Umbilical cord (tissue), 2 donors: ENCODE data around the gene MFAP4. TPM values are rescaled to one million over a fixed set of nuclear protein-coding genes. Genes with fewer than 3 reads are reported as not detected.

Source experiments
- DNase-seq: peaks from one replicate; pipeline ENCODE4 v3.0.0-alpha.2; 2015; ENCODE audit warnings: low spot score
- total RNA-seq: library from RNA; depleted of rRNA; stranded (reverse); fragments of >200 nt; gene quantifications from one replicate; pipeline ENCODE4 v1.2.3, GENCODE V29; 2014; ENCODE audit warnings: low replicate concordance; ENCODE audit not compliant: insufficient read depth

Gene MFAP4, protein sequence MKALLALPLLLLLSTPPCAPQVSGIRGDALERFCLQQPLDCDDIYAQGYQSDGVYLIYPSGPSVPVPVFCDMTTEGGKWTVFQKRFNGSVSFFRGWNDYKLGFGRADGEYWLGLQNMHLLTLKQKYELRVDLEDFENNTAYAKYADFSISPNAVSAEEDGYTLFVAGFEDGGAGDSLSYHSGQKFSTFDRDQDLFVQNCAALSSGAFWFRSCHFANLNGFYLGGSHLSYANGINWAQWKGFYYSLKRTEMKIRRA
- 171 TPM for total RNA-seq

DNA sequence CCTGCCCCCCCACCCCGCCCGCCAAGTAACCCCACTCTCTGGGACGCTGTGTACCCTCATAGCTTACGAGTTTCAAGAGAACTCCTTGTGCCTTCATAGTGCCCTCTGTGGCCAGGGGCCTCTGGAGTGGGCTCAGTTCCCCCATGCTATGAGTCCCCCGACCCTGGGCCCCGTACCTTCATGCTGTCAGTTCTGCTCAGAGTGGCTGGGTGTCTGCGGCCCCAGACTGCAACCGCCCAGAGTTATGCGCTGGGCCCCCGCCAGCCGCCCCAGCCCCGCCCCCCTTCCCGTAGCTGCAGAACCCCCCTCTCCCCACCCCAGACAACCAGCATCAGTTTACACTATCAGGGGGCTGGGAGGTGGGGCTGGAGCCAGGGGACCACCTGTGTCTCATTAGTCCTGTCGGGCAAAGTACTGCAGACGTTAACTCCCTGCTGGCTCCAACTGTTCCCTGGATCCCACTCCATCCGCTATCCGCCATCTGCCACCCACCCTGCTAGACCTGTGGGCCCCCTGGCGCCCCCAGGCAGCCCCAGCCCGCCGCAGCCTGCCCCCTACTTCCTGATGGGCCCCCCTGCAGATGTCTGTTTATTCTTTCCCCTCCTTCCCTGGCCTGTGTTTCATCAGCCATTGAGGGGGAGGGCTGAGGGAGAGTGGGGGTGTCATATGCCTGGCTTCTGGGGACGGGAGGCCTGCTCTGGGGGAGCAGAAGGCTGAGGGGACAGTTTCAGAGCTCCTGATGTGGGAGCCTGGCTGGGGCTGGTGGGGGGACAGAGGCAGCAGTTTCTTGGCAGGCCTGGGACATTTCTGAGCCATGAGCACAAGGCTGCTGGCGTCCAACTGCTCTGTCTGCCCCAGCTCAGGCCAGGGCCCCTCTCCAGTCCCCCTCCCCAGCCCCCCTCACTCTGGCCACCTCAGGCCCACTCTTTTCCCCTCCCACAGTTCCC is at the start of gene MFAP4:
Gene MFAP4 (minus strand): TSS at position 217 of the 947 bp plus-strand sequence. CDS start 35 bp downstream, at position 182.
- DNase-seq: peak; percentile 95

DNA sequence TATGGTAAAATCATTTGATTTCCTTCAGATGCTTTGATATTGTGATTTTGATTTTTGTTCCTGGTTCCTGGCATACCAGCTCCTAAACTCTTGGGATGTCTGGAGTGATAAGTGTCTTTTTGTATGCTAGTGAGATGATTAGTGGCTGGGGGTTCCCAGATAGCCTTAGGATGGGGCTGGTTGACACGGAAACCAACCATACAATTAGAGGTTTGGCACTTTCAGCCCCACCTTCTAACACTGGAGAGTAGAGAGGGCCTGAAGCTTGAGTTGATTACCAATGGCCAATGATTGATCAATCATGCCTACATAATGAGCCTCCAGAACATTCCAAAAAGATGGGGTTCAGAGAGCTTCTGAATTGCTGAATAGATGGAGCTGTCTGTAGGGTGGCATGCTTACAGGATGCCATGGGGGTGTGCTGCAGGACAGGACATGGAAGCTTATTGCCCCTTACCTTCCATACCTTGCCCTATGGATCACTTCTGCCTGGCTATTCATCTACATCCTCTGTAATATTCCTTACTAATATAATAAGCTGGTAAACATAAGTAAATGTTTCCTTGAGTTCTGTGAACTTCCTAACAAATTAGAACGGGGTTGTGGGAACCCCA is 46.8 kb upstream of the MFAP4 start:
- no peak for DNase-seq

DNA sequence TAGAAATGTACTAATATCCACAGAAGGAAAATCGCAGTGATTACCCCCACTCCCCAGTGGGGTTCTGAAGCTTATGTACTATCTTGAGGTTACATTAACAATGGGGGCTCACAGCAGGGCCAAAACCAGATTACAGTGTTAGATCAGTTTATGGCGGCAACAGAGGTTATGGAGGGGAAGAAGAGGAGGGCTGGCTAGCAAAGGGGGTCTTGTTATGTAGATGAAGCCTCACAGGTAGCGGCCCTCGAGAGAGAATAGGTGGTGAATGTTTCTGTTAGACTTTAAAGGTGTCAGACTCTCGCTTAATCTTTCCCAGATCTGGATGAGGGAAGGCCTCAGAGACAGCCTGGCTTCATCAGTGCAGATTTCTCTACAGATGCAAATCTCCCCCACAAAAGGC is 46.3 kb upstream of the MFAP4 start:
- no peak for DNase-seq

DNA sequence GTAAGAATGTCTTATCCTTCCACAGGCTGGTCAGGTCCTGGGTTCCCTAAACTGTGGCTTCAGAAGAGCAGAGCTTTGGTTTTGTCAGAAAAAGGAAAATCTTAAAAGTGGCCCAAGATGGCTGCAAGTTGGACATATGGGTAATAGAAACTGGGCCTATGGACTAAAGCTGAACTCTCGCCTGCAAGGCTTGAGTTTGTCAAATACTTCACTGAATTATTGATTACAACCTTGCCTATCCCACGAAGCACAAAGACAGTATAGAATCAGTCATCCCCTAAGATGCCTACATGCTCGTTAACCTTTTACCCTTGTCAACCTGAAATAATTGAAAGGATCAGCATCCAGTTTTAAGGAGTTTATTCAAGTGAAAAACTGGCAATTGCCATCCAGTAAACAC is 44.7 kb upstream of the MFAP4 start:
- no peak for DNase-seq

DNA sequence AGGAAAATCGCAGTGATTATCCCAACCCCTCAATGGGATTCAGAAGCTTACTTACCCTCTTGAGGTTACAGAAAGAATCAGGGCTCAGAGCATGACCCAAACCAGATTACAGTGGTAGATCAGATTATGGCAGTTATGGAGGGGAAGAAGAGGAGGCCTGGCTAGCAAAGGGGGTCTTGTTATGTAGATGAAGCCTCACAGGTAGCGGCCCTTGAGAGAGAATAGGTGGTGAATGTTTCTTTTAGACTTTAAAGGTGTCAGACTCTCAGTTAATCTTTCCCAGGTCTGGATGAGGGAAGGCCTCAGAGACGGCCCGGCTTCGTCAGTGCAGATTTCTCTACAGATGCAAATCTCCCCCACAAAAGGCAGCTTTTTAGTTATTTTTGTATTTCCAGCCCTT is 39.6 kb upstream of the MFAP4 start:
- no peak for DNase-seq

DNA sequence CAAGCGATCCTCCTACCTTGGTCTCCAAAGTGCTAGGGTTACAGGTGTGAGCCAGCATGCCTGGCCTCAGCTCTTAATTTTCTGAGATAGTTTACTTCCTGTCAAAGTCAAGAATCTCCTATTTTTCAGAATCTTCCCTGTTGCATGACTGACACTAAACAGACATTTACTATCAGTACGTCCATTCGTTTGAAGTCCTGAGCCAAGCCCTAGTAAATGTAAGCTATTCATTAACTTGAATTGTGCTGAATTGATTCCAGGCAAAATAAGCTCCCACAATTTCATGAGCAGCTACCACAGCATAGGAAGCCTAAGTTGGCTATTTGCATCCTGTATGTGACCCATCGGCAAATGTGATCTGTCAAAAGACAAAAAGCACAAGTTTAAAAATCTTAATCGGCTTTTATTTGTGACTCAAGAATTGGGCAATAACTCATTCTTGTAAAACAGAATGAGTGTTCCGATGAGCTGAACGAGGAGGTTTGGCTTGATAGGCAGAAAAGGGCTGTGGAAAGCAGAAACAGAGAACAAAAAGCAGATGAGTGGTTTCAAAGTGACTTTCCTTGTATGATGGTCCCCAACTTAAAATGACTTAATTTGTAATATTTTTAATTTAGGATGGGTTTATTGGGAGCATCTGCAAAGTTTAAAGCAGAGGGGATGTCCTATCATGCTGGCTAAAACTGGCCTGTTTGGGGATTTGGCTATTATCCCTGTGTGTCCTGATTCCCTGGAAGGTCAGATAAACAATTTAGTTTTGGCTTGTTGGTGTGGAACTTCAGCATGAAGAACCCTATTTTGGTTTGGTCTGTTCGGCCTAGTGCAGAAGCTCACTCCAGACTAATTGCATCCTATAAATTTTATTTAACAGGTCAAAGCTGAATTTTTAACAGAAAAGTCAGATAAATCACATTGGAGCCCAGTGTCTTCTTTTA is 38.2 kb upstream of the MFAP4 start:
- DNase-seq: peak; percentile 84

DNA sequence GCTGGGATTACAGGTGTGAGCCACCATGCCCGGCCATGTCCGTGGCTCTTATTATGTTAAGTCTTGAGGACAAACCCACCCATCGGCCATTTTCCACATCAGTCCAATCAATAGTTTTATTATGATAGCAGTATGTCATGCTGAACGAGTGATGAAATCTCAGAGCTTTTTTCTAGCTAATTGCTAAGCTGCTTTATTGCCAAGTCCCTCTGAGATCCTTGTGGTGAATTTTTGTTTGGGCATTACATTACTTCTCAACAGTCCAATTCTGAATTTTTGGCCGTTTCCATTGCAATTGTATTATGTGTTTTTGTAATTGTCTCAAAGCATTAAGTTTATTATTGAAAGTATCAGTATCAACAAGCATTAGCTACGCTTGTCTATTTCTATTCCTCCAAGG is 34.9 kb upstream of the MFAP4 start:
- DNase-seq: no peak

DNA sequence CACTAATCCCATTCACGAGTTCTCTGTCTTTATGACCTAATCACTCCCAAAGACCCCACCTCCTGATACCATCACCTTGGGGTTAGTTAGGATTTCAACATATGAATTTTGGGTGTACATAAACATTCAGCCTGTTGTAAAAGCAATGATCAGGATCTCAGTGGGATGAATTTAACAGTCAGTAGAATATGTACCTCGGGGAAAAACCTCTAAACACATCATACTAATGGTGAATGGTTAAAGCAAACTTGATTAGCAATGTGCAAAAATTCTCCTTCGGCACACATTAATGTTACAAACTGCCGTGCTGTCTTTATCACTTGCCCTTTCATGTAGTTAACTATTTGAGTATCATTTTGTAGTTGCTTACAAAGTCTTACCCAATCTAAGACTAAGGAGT is 34.2 kb upstream of the MFAP4 start:
- no peak for DNase-seq

DNA sequence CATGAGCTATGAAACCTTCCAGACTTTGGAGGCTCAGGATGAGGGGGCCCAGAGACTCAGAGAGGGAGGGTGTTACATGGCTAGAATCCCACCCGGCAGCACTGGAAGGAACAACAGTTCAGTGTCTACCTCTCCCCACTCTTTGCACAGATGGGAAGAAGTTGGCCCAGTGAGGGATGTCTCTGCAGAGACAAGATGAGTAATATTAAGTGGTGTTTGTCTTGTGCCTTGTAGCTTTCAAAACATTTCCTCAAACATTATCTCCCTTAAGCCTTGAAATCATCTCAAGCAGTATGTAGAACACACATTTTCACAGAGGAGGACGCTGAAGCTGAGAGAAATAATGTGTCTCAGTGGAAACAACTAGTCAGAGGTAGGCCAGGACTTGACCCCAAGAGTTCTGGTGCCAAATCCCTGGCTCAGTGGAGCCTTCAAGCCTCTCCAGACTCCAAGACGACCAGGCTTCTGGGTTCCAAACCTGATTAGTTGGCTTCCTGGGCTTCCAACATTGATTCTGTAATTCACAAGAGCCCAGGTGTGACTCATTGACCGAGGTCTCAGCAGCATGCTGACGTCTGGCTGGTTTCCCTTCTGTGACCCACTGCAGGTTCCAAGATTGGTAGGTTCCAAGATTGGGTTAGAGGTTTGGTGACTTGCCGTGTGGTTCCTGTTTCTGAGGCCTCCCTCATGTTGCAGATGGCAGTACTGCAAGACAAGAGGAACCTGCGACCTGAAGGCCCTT is 31.4 kb upstream of the MFAP4 start:
- peak; percentile 94 for DNase-seq

DNA sequence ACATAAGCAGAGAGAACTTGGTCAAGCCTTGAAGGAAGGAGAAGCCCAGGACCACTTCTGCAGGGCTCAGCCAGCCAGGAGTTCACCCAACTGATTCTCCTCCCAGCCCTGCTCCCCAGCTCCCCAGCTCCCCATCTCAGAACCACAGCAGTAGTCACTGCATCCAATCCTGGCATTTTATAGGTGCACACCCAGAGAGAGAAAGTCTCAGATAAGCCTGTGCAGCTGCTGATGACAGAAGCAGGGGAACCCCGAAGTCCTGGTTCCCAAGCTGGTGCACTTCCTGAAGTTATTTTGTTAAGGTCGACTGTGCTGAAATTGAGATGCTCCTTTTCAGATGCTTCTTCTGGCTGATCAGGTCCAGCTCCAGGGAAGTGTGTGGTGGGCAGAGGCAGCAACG is 30.6 kb upstream of the MFAP4 start:
- DNase-seq: peak; percentile 29

DNA sequence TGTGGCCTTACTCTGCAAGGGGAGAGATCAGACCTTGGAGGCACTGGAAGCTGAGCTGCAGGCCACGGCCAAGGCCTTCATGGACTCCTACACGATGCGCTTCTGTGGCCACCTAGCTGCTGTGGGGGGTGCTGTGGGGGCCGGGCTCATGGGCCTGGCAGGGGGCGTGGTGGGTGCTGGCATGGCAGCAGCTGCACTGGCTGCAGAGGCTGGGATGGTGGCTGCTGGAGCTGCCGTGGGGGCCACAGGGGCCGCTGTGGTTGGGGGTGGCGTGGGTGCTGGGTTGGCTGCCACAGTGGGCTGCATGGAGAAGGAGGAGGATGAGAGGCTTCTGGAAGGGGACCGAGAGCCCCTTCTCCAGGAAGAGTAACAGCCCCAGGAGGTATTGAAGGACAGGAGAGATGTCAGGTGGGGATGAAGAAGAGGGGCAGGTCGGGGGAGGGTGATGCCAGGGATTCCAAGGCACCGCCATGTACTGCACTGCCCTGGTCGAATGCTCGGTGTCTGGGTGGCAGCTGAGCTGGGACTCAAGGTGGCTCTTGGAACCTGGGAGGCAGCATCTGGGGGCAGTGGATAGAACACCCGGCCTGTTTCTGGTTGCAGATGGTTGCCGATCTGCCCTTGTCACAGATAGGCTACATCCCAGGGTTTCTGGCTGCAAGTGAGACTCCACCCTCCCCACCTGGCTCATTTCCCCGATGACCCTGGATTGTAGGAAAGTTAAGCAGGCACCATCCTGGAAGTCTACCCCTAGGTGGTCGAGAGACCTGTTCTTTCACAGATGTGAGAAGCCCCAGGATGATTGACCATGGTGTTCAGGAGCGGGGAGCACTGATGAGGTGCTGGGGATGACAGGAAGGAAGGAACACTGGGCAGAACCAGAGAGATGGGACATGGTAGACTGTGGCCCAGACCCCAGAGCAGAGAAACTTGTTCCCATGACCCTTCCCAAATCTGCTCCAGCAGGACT is 29.1 kb upstream of the MFAP4 start:
- DNase-seq: no peak

DNA sequence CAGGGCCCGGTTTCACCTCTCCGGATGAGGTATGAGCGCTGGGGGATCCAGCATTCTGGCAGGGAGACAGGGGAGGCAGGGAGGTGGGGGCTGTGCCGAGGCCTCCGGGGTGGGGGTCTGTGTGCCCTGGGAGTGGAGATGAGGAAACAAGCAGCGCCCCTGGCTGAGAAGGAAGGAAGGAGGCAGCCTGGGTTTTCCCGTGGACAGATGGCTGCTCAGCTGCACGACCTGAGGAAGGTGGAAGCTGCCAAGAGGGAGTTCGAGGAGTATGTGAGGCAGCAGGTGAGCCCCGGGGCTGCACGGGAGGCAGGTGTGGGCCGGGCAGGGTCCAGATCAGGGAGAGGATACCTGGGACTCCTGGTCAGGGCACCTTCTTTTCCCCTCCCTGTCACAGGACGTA is 28.3 kb upstream of the MFAP4 start:
- DNase-seq: no peak

DNA sequence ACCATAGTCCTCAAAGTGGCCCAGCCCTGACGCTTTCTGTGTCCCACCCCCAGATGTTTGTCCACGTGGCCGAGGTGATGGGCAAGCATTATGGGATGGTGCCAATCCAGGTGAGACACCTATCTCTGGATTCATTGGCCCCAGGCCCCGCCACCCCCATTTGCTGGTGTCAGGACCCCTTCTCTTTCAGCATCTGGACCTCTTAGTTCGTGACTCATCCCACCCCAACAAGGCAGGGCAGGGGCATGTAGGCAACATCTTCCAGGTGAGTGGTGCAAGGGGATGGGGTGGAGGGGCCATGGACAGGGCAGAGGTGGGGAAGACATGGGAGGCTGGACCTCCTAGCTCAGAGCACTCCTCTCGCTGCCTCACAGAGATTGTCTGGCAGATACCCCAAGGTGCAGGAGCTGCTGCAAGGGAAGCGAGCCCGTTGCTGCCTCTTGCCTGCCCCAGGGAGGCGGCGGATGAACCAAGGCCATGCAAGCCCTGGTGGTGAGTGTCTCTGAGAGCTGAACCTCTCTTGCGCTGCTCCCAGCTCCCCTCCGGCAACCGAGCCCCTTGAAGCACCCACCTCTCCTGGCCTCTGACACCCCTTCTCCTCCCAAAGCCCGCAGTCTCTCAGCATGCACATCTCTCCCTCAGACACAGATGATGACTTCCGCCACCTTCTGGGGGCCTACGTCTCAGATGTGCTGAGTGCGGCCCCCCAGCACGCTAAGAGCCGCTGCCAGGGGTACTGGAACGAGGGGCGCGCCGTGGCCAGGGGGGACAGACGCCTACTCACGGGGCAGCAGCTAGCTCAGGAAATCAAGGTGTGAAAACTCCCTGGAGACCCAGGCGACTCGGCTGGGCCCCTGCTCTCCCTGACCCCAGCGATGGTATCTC is 27.6 kb upstream of the MFAP4 start:
- DNase-seq: no peak

DNA sequence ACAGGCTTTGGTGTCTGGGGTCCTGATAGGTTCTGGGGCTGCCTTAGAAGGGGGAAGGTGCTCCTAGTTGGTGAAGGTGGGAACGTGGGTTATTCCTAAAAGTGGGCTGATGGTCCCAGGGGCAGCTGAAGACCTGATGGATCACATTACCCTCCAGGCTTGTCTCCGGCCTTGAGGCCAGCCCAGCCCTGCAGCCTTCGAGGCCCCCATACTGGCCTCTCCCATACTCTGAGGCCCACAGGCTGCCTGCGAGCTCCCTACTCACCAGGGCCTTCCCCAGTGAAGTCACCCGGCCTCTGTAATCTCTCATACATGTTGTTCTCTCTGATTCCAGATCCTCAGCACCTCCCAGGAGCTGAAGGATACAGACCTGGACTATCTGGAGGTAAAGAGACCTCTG is 26.8 kb upstream of the MFAP4 start:
- DNase-seq: peak; percentile 73

DNA sequence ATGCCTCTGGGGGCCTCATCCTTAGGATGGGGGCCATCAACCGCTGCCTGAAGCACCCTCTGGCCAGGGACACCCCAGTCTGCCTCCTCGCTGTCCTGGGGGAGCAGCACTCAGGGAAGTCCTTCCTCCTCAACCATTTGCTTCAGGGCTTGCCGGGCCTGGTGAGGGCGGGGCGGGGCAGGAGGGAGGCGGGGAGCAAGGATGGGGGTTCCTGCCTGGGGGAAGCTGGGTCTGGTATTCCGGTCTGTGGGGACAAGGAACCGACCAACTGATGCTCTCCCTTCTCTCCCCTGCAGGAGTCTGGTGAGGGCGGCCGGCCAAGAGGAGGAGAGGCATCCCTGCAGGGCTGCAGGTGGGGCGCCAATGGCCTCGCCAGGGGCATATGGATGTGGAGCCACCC is 26.0 kb upstream of the MFAP4 start:
- DNase-seq: no peak

DNA sequence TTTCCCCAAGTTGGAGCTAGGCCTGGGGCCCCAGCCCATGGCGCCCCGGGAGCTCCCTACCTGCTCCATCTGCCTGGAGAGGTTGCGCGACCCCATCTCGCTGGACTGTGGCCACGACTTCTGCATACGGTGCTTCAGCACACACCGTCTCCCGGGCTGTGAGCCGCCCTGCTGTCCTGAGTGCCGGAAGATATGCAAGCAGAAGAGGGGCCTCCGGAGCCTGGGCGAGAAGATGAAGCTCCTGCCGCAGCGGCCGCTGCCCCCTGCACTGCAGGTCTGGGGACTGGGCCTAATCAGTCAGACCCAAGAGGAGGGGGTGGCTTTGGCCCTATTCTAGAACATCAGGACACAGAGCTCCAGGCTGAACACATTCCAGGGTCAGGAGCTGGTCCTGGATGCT is 25.5 kb upstream of the MFAP4 start:
- DNase-seq: no peak

DNA sequence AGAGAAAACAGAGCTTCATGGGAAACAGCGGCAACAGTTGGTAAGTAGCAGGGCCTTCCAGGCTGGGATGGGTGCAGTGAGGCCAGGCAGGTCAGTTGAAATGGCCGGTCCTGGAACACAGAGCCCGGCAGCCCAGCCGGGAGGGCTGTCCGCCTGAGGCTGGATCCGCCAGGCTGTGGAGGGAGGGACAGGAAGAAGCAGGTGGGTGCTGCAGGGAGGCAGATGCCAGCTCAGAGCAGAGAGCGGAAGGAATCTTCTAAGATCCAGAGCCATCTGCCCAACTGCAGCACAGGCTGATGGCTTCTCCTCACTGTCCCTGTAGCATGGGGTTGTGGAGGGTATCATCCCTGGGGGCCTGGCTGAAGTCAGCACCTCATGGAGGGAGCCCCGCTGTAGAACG is 24.6 kb upstream of the MFAP4 start:
- DNase-seq: no peak

DNA sequence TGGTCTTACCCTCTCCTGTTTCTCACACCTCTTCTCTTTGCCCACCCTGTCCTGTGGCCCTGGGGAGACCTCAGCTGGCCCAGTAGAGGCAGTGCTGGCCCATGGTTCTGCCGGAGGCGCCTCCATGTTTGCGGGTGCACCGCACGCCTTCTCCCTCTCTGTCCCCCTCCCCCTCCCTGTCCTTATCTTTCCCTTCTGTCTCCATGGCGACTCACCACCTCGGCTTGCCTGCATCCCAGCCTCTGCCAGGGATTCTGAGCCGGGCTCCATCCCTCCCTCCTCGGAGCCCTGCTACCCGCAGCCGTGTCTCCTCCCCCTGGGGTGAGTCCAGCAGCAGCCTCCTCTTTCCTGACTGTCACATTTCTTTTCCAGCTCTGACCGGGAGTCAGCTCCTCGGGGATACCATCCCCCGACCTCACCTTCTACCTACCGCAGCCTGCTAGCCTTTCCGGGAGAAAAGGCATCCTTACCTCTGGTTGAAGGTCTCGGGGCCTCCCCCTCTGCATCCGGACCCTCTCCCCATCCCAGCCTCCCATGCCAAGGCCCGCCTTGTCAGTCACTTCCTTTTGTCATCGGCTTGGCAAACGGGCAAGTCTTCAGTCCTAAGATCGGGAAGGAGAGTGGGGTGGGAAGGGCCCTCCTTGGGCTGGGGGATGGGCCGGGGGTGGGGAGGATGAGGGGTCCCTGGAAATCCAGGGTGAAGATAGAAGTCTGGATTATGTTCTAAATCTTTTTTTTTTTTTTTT is 24.1 kb upstream of the MFAP4 start, which contains the start of gene RNF112:
Gene RNF112 (plus strand): TSS at position 358 of the 746 bp plus-strand sequence. CDS start 177 bp downstream, at position 535.
- peak; percentile 90 for DNase-seq
